ENCODE measurements around the gene SLC4A1. TPM values are rescaled to one million over a fixed set of nuclear protein-coding genes. Genes with fewer than 3 reads are reported as not detected.

SLC4A1 gene
- total and polyA plus RNA-seq, 7 donors = 0.26 to 7.2 (median 1.2) TPM; not detected in 3

- Histone ChIP-seq H3K27ac (peak overlapping the region; percentile 98), H3K4me1 (peaks cover 25% of the 10 kb centered on the region), H3K27me3 (ENCODE audit: insufficient read depth in 3 of 3, low read length in 2 of 3) (no peaks in the 10 kb centered on the region), H3K36me3 (ENCODE audit: insufficient read depth in 1 of 2, low read depth in 1 of 2) (peaks cover 4 to 45% of the 10 kb centered on the region in 2 donors), H3K9me3 (no peaks in the 10 kb centered on the region), H3K4me3 (no peak overlapping the region)
- DNase-seq (peak in 1 of 2 donors; percentile 12), ATAC-seq (no peak)
- TF ChIP-seq, protein P1, sequence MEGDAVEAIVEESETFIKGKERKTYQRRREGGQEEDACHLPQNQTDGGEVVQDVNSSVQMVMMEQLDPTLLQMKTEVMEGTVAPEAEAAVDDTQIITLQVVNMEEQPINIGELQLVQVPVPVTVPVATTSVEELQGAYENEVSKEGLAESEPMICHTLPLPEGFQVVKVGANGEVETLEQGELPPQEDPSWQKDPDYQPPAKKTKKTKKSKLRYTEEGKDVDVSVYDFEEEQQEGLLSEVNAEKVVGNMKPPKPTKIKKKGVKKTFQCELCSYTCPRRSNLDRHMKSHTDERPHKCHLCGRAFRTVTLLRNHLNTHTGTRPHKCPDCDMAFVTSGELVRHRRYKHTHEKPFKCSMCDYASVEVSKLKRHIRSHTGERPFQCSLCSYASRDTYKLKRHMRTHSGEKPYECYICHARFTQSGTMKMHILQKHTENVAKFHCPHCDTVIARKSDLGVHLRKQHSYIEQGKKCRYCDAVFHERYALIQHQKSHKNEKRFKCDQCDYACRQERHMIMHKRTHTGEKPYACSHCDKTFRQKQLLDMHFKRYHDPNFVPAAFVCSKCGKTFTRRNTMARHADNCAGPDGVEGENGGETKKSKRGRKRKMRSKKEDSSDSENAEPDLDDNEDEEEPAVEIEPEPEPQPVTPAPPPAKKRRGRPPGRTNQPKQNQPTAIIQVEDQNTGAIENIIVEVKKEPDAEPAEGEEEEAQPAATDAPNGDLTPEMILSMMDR (IDR thresholded peaks at IDR 0.05) = no peak
- 63 to 74% (median 64%) methylated on average over 5 of the region's 5 CpGs for WGBS, 3 donors
- intact Hi-C loops (cut with DNase I) = no loop called here
These were observed 51.2 kb downstream of the SLC4A1 start for GRCh38 chr17:44216694-44217093.

- WGBS, 3 donors = 79 to 81% (median 81%) methylated on average over 5 of the region's 5 CpGs
- TF ChIP-seq, protein P1 (IDR thresholded peaks at IDR 0.05) = no peak
- peaks cover 27% of the 10 kb centered on the region for H3K4me1 ChIP-seq
- intact Hi-C loops (cut with DNase I) = no loop called here
- DNase-seq = no peak
- H3K4me3 ChIP-seq = no peak overlapping the region
- no peak for ATAC-seq
- no peaks in the 10 kb centered on the region for H3K9me3 ChIP-seq
- H3K36me3 ChIP-seq (ENCODE audit: insufficient read depth in 1 of 2, low read depth in 1 of 2) = peaks cover 4 to 51% of the 10 kb centered on the region in 2 donors
- H3K27ac ChIP-seq = peak overlapping the region; percentile 60
- no peaks in the 10 kb centered on the region for H3K27me3 ChIP-seq (ENCODE audit: insufficient read depth in 3 of 3, low read length in 2 of 3)
These were observed 51.8 kb downstream of the SLC4A1 start for GRCh38 chr17:44216173-44216572.

- Histone ChIP-seq H3K4me1 (peaks cover 38% of the 10 kb centered on the region), H3K27ac (peak overlapping the region; percentile 16), H3K4me3 (no peak overlapping the region), H3K27me3 (ENCODE audit: insufficient read depth in 3 of 3, low read length in 2 of 3) (no peaks in the 10 kb centered on the region), H3K36me3 (ENCODE audit: insufficient read depth in 1 of 2, low read depth in 1 of 2) (peaks cover 4 to 61% of the 10 kb centered on the region in 2 donors), H3K9me3 (no peaks in the 10 kb centered on the region)
- TF ChIP-seq, protein P1 (IDR thresholded peaks at IDR 0.05) = no peak
- WGBS, 3 donors = 92 to 96% (median 93%) methylated on average over 6 of the region's 6 CpGs
- DNase-seq = peak in 1 of 2 donors; percentile 19
- intact Hi-C loops (cut with DNase I) = loop anchor here in 1 of 2 donors (5.0 kb wide), 2 partner anchors 112 to 132 kb away; partner anchors contain the start of gene GRN
- ATAC-seq = no peak
These were observed 53.0 kb downstream of the SLC4A1 start for GRCh38 chr17:44214896-44215295.

GRCh38 chr17:44214230-44214494 lies 53.8 kb downstream of the SLC4A1 start:
- Histone ChIP-seq H3K9me3 (no peaks in the 10 kb centered on the region), H3K4me3 (no peak overlapping the region), H3K27me3 (ENCODE audit: insufficient read depth in 3 of 3, low read length in 2 of 3) (no peaks in the 10 kb centered on the region), H3K36me3 (ENCODE audit: insufficient read depth in 1 of 2, low read depth in 1 of 2) (peaks cover 8 to 68% of the 10 kb centered on the region in 2 donors), H3K4me1 (peaks cover 40% of the 10 kb centered on the region), H3K27ac (peak overlapping the region; percentile 16)
- DNase-seq (no peak), ATAC-seq (no peak)
- intact Hi-C loops (cut with DNase I) = loop anchor here in 1 of 2 donors (5.0 kb wide), 2 partner anchors 113 to 133 kb away; partner anchors contain the start of gene GRN
- TF ChIP-seq, protein P1 (IDR thresholded peaks at IDR 0.05) = no peak
- 94 to 100% (median 98%) methylated on average over 1 of the region's 1 CpG for WGBS, 3 donors

Data from psoas muscle (tissue), 8 donors.